SJCRH30 (cell line): ENCODE measurements around the gene CASK. TPM values are rescaled to one million over a fixed set of nuclear protein-coding genes. Genes with fewer than 3 reads are reported as not detected.
"Not testable (repeated sequence)": the region's sequence is repeated elsewhere in the genome, so short reads cannot be mapped to it uniquely, and the experiment has no call there.

ENCODE experiments used
- DNase-seq, 2 experiments: peaks; one replicate each; pipeline ENCODE4 v3.0.0-alpha.2; 2015 to 2020
- H3K27ac ChIP-seq: fragments of 250-450 bp; sonication (Bioruptor Pico); 2 replicates; pipeline ENCODE4 v1.5.1; 2020; ENCODE audit warnings: mild to moderate bottlenecking, moderate library complexity
- H3K27me3 ChIP-seq: fragments of 250-450 bp; sonication (Bioruptor Pico); 2 replicates; pipeline ENCODE4 v1.5.1; 2020; ENCODE audit warnings: mild to moderate bottlenecking, moderate library complexity
- H3K36me3 ChIP-seq: fragments of 250-450 bp; sonication (Bioruptor Pico); 2 replicates; pipeline ENCODE4 v1.5.1; 2020; ENCODE audit warnings: mild to moderate bottlenecking, moderate library complexity
- H3K4me1 ChIP-seq: fragments of 250-450 bp; sonication (Bioruptor Pico); 2 replicates; pipeline ENCODE4 v1.5.1; 2020; ENCODE audit warnings: mild to moderate bottlenecking, moderate library complexity
- H3K4me3 ChIP-seq: fragments of 250-450 bp; sonication (Bioruptor Pico); 2 replicates; pipeline ENCODE4 v1.5.1; 2020; ENCODE audit warnings: mild to moderate bottlenecking, moderate library complexity
- H3K9me3 ChIP-seq: fragments of 250-450 bp; sonication (Bioruptor Pico); replicated peaks from 2 replicates; pipeline ENCODE4 v1.5.1; 2020; ENCODE audit warnings: mild to moderate bottlenecking, moderate library complexity
- total RNA-seq: library from RNA; depleted of rRNA; stranded (reverse); fragments of >200 nt; shearing (Covaris generic); gene quantifications from 2 replicates; pipeline ENCODE4 v1.2.3, GENCODE V29; 2014

CASK gene
- total RNA-seq, 1 experiment from 2014 or later, result 43.0 TPM

DNA sequence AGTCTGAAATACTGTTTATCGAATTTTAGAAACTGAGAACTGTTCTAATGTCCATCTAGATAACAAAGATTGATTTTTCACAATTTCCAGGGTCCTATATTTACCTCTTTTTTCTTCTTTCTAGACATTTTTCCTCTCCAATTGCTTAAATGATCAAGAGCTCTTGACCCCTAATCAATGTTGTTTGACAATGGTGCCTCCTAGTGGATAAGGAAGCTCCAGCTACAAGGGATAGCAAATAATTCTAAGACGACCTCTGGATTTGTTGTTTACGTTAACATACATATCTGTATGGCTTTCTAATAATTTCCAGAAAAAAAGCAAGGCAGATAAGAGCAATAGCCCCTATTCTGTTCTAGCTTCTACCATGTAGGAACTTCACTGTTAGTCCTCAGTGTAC lies 163.5 kb downstream of the CASK start:
- no peak overlapping the region for H3K4me3 ChIP-seq
- H3K27ac ChIP-seq, result no peak overlapping the region
- no peaks in the 10 kb centered on the region for H3K27me3 ChIP-seq
- H3K4me1 ChIP-seq, result no peaks in the 10 kb centered on the region
- H3K9me3 ChIP-seq, result no peaks in the 10 kb centered on the region
- DNase-seq, result peak in 1 of 2 experiments; percentile 25
- H3K36me3 ChIP-seq, result no peaks in the 10 kb centered on the region

- Histone ChIP-seq H3K4me3 (no peak overlapping the region), H3K27me3 (no peaks in the 10 kb centered on the region), H3K36me3 (no peaks in the 10 kb centered on the region), H3K4me1 (no peaks in the 10 kb centered on the region), H3K9me3 (no peaks in the 10 kb centered on the region), H3K27ac (no peak overlapping the region)
- DNase-seq, result no peak
Observed at GRCh38 chrX:41758401-41758800, 165.0 kb downstream of the CASK start.

DNA sequence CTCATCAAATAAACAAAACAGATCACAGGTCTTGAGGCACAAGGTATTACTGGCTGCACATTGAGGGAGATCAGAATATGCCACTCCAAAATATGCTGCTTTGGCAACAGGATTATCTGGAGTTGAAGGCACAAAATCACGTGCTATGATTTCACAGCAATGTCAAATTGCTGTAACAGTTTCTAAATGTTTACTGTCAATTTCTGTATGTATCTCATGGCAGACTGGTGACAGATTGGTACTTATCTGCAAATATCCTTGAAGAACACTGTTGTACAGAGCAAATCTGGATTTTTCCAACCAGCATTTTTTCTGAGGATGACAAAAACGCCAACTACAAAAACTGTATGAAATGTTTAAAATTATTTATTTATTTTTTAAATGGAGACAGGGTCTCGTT lies 172.6 kb downstream of the CASK start:
- Histone ChIP-seq H3K9me3 (no peaks in the 10 kb centered on the region), H3K4me3 (no peak overlapping the region), H3K27ac (no peak overlapping the region), H3K4me1 (no peaks in the 10 kb centered on the region), H3K36me3 (no peaks in the 10 kb centered on the region), H3K27me3 (no peaks in the 10 kb centered on the region)
- no peak for DNase-seq

DNA sequence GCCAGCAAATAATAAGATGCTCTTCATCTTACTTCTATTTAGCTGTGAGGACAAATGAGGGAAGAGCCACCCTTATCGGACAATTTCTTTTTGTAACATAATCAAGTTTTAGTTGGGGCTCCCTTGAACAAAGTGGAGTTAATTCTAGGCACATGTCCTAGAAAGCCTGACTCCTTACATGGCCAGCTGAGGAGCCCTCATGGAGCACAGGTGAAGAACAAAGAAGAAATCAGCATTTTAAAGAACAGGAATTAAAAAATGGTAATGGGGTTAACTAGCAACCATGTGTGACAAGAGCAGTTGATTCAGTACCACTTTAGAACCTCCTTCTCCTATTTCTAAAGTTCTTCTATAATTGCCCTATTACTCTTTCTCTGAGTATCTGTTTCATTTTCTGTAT lies 183.5 kb downstream of the CASK start:
- Histone ChIP-seq H3K36me3 (no peaks in the 10 kb centered on the region), H3K27me3 (no peaks in the 10 kb centered on the region), H3K4me3 (no peak overlapping the region), H3K9me3 (no peaks in the 10 kb centered on the region), H3K4me1 (no peaks in the 10 kb centered on the region), H3K27ac (no peak overlapping the region)
- DNase-seq, result no peak

- H3K36me3 ChIP-seq, result no peaks in the 10 kb centered on the region
- no peaks in the 10 kb centered on the region for H3K27me3 ChIP-seq
- H3K4me3 ChIP-seq, result no peak overlapping the region
- DNase-seq, result peak; percentile 18 to 61
- H3K4me1 ChIP-seq, result no peaks in the 10 kb centered on the region
- no peaks in the 10 kb centered on the region for H3K9me3 ChIP-seq
- H3K27ac ChIP-seq, result peak overlapping the region; percentile 15; the same call in 1 of the 2 replicates
Observed at GRCh38 chrX:41737065-41737464, 186.3 kb downstream of the CASK start.

GRCh38 chrX:41734530-41734929 lies 188.8 kb downstream of the CASK start:
- Histone ChIP-seq H3K27me3 (no peaks in the 10 kb centered on the region), H3K9me3 (no peaks in the 10 kb centered on the region), H3K4me3 (no peak overlapping the region), H3K27ac (no peak overlapping the region), H3K4me1 (no peaks in the 10 kb centered on the region), H3K36me3 (no peaks in the 10 kb centered on the region)
- DNase-seq, result peak; percentile 4 to 37

- no peak overlapping the region for H3K27ac ChIP-seq
- no peak overlapping the region for H3K4me3 ChIP-seq
- H3K36me3 ChIP-seq, result no peaks in the 10 kb centered on the region
- no peaks in the 10 kb centered on the region for H3K4me1 ChIP-seq
- no peaks in the 10 kb centered on the region for H3K9me3 ChIP-seq
- no peaks in the 10 kb centered on the region for H3K27me3 ChIP-seq
- DNase-seq, result no peak
Observed at GRCh38 chrX:41733939-41734338, 189.4 kb downstream of the CASK start.

DNA sequence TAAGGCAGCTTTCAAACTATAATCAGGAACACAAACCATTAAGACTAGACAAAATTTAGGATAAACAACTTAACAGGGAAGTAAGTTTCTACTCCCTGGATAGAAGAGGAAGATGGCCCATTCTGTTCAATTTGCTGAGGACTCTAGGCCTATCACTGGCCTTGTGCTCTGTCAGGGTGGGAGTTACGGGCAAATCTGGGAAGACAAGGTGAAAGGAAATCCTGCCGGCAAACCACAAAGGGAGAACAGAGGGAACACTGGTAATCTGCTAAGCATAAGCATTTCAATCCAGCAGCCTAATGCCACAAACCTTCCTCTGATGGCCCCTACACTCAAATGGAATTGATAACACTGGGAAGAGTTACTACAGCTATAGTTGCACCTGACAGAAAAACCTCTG lies 191.1 kb downstream of the CASK start:
- H3K9me3 ChIP-seq, result no peaks in the 10 kb centered on the region
- H3K27ac ChIP-seq, result no peak overlapping the region
- H3K36me3 ChIP-seq, result no peaks in the 10 kb centered on the region
- no peak for DNase-seq
- no peaks in the 10 kb centered on the region for H3K27me3 ChIP-seq
- no peaks in the 10 kb centered on the region for H3K4me1 ChIP-seq
- H3K4me3 ChIP-seq, result no peak overlapping the region

DNA sequence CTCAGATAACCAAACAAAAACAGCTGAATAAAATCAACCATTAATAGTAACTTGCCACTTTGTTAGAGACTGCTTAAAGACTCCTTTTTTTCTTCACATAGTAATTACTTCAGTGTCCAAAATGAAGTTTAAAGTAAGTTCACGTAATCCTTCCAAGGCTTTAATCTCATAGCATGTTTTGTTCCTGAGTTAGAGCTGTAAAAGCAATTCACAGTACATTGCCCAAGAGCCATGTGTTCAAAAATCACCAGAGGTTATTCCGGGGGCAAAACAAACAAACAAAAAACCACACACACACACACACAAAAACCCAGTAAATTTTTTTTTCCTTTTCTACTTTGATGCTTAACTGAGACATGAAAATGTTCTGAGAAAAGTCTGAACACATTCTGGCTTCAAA lies 193.3 kb downstream of the CASK start:
- Histone ChIP-seq H3K9me3 (no peaks in the 10 kb centered on the region), H3K4me1 (no peaks in the 10 kb centered on the region), H3K27ac (no peak overlapping the region), H3K27me3 (no peaks in the 10 kb centered on the region), H3K4me3 (no peak overlapping the region), H3K36me3 (no peaks in the 10 kb centered on the region)
- no peak for DNase-seq

GRCh38 chrX:41728125-41728524 lies 195.2 kb downstream of the CASK start:
- no peaks in the 10 kb centered on the region for H3K27me3 ChIP-seq
- no peaks in the 10 kb centered on the region for H3K4me1 ChIP-seq
- no peaks in the 10 kb centered on the region for H3K9me3 ChIP-seq
- no peaks in the 10 kb centered on the region for H3K36me3 ChIP-seq
- DNase-seq, result no peak
- no peak overlapping the region for H3K27ac ChIP-seq
- H3K4me3 ChIP-seq, result no peak overlapping the region

- no peak for DNase-seq
- H3K27ac ChIP-seq, result no peak within 1 kb of the TSS
- H3K4me3 ChIP-seq, result no peak within 1 kb of the TSS
- H3K4me1 ChIP-seq, result no peaks in the 10 kb centered on the region
- no peaks in the 10 kb centered on the region for H3K9me3 ChIP-seq
- H3K27me3 ChIP-seq, result no peaks in the 10 kb centered on the region
- H3K36me3 ChIP-seq, result no peaks in the 10 kb centered on the region
Observed at GRCh38 chrX:41723826-41724225, 199.5 kb downstream of the CASK start, which contains the start of gene GPR82. Gene GPR82 (plus strand): TSS chrX:41724181. CDS start chrX:41727027, 2,846 bp downstream.

- Histone ChIP-seq H3K36me3 (no peaks in the 10 kb centered on the region), H3K27me3 (no peaks in the 10 kb centered on the region), H3K9me3 (no peaks in the 10 kb centered on the region), H3K27ac (no peak overlapping the region), H3K4me3 (no peak overlapping the region), H3K4me1 (no peaks in the 10 kb centered on the region)
- DNase-seq, result no peak
Observed at GRCh38 chrX:41722816-41723618, 200.3 kb downstream of the CASK start.

DNA sequence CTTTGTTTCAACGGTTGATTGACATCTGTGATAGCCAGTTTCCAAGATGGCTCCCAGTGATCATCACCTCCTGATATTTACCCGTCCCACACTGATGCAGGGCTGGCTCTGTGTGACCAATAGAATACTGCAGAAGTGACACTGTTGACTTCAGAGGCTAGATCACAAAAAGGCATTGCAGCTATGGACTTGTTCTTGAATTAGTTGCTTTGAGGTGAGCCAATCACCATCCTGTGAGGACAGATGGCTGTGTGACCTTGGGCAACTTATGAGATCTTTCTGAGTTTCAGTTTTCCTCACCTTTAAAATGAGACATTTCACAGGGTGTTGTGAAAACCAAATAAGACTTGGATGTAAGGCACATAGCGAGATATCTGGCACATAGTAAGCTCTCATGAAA lies 201.1 kb downstream of the CASK start:
- no peaks in the 10 kb centered on the region for H3K9me3 ChIP-seq
- H3K27me3 ChIP-seq, result no peaks in the 10 kb centered on the region
- no peak for DNase-seq
- no peaks in the 10 kb centered on the region for H3K36me3 ChIP-seq
- H3K27ac ChIP-seq, result no peak overlapping the region
- H3K4me3 ChIP-seq, result no peak overlapping the region
- no peaks in the 10 kb centered on the region for H3K4me1 ChIP-seq

GRCh38 chrX:41721590-41721989 lies 201.8 kb downstream of the CASK start:
- no peaks in the 10 kb centered on the region for H3K27me3 ChIP-seq
- no peak overlapping the region for H3K27ac ChIP-seq
- H3K4me1 ChIP-seq, result no peaks in the 10 kb centered on the region
- H3K9me3 ChIP-seq, result no peaks in the 10 kb centered on the region
- DNase-seq, result no peak
- no peaks in the 10 kb centered on the region for H3K36me3 ChIP-seq
- no peak overlapping the region for H3K4me3 ChIP-seq

GRCh38 chrX:41720125-41720779 lies 203.1 kb downstream of the CASK start:
- H3K36me3 ChIP-seq, result no peaks in the 10 kb centered on the region
- H3K27ac ChIP-seq, result no peak overlapping the region
- no peaks in the 10 kb centered on the region for H3K4me1 ChIP-seq
- H3K9me3 ChIP-seq, result no peaks in the 10 kb centered on the region
- H3K4me3 ChIP-seq, result no peak overlapping the region
- DNase-seq, result no peak
- no peaks in the 10 kb centered on the region for H3K27me3 ChIP-seq

GRCh38 chrX:41719610-41720009 lies 203.7 kb downstream of the CASK start:
- not testable (repeated sequence) for H3K4me3 ChIP-seq, H3K36me3 ChIP-seq, H3K9me3 ChIP-seq, H3K4me1 ChIP-seq, H3K27ac ChIP-seq, DNase-seq, H3K27me3 ChIP-seq
